ENCODE data around the gene RGS3.

RGS3 gene

GRCh38 chr9:113533335-113534225 lies 70.1 kb downstream of the RGS3 start:
- no peak for DNase-seq (ENCODE audit: low read depth in 1 of 2, low spot score in 1 of 2)
- no peak overlapping the region for H3K27ac ChIP-seq (replicated peaks)
- H3K27me3 ChIP-seq (ENCODE audit: insufficient read depth, poor library complexity, severe bottlenecking): no peaks in the 10 kb centered on the region
- no peak for TF ChIP-seq REST (IDR thresholded peaks at IDR 0.05; ENCODE audit: insufficient replicate concordance, low read depth)
- TF ChIP-seq GABPA (IDR thresholded peaks at IDR 0.05; ENCODE audit: low read depth): no peak
- TF ChIP-seq SPI1 (IDR thresholded peaks at IDR 0.05; ENCODE audit: borderline replicate concordance, low read depth): no peak
- no peak for TF ChIP-seq CTCF (IDR thresholded peaks at IDR 0.05; ENCODE audit: insufficient read depth, low read length)
- TF ChIP-seq POLR2AphosphoS5 (IDR thresholded peaks at IDR 0.05; ENCODE audit: low read depth): no peak
- no peak overlapping the region for H3K4me3 ChIP-seq (replicated peaks; ENCODE audit: insufficient read depth, low read length)

- no peak for TF ChIP-seq REST (IDR thresholded peaks at IDR 0.05; ENCODE audit: insufficient replicate concordance, low read depth)
- no peak for TF ChIP-seq SPI1 (IDR thresholded peaks at IDR 0.05; ENCODE audit: borderline replicate concordance, low read depth)
- TF ChIP-seq GABPA (IDR thresholded peaks at IDR 0.05; ENCODE audit: low read depth): no peak
- TF ChIP-seq POLR2AphosphoS5 (IDR thresholded peaks at IDR 0.05; ENCODE audit: low read depth): no peak
- Histone ChIP-seq H3K27ac (replicated peaks) (no peak overlapping the region), H3K27me3 (ENCODE audit: insufficient read depth, poor library complexity, severe bottlenecking) (no peaks in the 10 kb centered on the region), H3K4me3 (replicated peaks; ENCODE audit: insufficient read depth, low read length) (no peak overlapping the region)
- DNase-seq (ENCODE audit: low read depth in 1 of 2, low spot score in 1 of 2): no peak
Observed at GRCh38 chr9:113535756-113536155, 72.2 kb downstream of the RGS3 start.

- DNase-seq (ENCODE audit: low read depth in 1 of 2, low spot score in 1 of 2): no peak
- Histone ChIP-seq H3K27ac (replicated peaks) (no peak overlapping the region), H3K27me3 (ENCODE audit: insufficient read depth, poor library complexity, severe bottlenecking) (no peaks in the 10 kb centered on the region), H3K4me3 (replicated peaks; ENCODE audit: insufficient read depth, low read length) (no peak overlapping the region)
- TF ChIP-seq SPI1 (IDR thresholded peaks at IDR 0.05; ENCODE audit: borderline replicate concordance, low read depth): no peak
Observed at GRCh38 chr9:113536166-113536482, 72.6 kb downstream of the RGS3 start.

GRCh38 chr9:113536483-113537228 lies 73.1 kb downstream of the RGS3 start:
- DNase-seq (ENCODE audit: low read depth in 1 of 2, low spot score in 1 of 2): no peak
- Histone ChIP-seq H3K4me3 (replicated peaks; ENCODE audit: insufficient read depth, low read length) (no peak overlapping the region), H3K27me3 (ENCODE audit: insufficient read depth, poor library complexity, severe bottlenecking) (no peaks in the 10 kb centered on the region), H3K27ac (replicated peaks) (no peak overlapping the region)
- no peak for TF ChIP-seq SPI1 (IDR thresholded peaks at IDR 0.05; ENCODE audit: borderline replicate concordance, low read depth)
- TF ChIP-seq POLR2AphosphoS5 (IDR thresholded peaks at IDR 0.05; ENCODE audit: low read depth): no peak
- no peak for TF ChIP-seq REST (IDR thresholded peaks at IDR 0.05; ENCODE audit: insufficient replicate concordance, low read depth)
- TF ChIP-seq GABPA (IDR thresholded peaks at IDR 0.05; ENCODE audit: low read depth): no peak
- TF ChIP-seq CTCF (IDR thresholded peaks at IDR 0.05; ENCODE audit: insufficient read depth, low read length): no peak
